Activated naive CD4-positive, alpha-beta T cell (primary cell): ENCODE measurements around the gene INPP5D.
"Not testable (repeated sequence)": the region's sequence is repeated elsewhere in the genome, so short reads cannot be mapped to it uniquely, and the experiment has no call there.

Experiments
- DNase-seq, 4 experiments: peaks; one replicate each; lab custom pipeline; 2025; lab: John Stamatoyannopoulos, UW

INPP5D gene

DNA sequence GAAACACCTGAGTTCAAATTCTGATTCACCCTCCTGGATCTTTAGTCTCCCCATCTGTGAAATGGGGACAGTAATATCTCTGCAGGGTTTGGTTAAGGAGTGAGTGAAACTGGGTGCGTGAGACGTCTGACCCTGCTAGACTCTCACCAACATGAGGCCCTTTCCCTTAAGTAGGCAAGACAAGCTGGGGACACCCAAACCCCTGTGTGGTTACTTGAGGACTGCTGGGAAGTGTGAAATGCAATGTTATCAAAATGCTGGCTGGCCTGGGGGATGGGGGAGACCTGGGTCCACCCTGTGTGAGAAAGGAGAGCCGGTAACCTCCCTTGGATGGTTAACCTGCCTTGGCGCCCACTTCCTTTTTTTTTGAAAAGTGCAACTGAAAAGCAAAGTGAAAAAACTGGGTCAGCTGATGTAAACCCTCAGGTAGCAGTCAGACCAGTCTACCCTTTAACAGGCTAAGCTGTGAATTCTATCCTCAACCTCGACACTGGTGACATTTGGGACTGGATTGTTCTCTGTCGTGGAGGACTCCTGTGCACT, 82.3 kb downstream of the INPP5D start:
- DNase-seq: no peak

DNA sequence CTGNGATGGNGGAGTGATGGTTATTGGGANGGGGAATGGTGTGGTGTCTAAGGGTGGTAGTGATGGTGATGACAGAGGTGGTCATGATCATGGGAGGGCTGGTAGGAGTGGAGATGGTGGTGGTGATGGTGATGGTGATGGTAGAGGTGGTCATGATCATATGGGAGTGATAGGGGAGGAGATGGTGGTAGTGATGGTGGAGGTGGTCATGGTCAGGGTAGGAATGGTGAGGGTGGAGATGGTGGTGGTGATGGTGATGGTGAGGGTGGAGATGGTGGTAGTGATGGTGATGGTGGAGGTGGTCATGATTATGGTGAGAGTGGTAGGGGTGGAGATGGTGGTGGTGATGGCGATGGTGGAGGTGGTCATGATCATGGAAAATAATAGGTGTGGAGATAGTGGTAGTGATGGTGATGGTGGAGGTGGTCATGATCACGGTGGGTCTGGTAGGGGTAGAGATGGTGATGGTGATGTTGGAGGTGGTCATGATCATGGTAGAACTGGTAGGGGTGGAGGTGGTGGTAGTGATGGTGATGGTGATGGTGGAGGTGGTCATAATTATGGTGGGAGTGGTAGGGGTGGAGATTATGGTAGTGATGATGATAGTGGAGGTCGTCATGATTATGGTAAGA, 83.7 kb downstream of the INPP5D start:
- DNase-seq: no peak

DNA sequence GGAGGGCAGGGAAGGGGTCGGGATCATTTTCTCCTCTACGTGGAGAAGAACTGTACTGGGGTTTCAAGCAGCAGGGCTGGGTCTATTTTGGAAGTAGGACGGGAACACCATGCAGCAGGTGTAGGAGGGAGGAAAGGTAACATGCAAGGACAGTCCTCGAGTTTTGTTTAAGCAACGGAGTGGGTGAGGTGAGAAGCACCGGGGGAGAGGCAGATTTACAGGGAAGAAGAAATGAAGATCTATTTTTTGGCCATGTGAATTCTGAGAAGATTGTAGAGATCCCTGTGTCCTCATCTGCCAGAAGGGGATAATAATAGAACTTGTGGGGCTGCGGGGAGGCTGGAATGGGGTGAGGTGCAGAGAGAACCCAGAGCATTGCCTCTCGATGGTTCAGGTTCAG, 85.6 kb downstream of the INPP5D start:
- DNase-seq: no peak

DNA sequence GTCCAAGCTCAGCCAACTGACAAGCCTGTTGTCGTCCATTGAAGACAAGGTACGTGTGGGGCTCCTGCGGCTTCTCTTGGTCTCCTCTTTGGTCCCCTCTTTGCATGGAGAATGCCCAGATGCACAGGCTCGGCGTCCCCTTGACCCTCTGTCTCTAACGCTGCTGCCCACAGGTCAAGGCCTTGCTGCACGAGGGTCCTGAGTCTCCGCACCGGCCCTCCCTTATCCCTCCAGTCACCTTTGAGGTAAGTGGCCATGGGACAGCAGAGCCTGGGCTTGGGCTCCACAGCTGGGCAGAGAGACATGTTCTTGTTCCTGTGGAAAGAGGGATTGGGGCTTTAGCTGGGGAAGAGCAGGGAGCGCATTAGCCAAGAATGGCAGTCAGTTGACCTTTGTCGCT, 86.1 kb downstream of the INPP5D start:
- no peak for DNase-seq

DNA sequence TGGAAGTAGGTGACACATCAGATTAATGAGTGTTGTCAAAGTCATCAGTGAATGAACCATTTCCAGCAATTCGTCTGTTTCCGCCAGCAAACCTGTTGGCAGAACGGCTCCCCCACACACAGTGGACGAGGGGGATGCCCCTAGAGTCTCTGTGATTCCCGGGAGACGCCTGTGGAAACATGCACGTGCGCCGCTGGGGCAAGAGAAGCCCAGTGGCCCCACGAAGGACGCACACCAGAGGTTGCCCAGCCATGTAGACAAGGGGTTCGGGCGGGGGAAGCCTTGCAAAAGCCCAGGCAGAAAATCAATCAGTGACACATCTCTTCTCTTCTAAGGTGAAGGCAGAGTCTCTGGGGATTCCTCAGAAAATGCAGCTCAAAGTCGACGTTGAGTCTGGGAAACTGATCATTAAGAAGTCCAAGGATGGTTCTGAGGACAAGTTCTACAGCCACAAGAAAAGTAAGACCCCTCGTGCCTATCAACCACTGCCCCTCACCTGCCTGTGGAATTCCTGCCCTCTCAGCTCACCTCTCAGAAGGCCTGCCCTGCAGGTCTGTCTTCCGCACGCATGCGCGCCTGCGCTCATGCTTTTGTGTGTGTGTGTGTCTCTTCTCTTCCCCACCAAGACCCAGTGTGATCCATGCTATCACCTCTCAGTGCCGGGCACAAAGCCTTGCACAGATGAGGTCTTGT, 87.1 kb downstream of the INPP5D start:
- no peak for DNase-seq

DNA sequence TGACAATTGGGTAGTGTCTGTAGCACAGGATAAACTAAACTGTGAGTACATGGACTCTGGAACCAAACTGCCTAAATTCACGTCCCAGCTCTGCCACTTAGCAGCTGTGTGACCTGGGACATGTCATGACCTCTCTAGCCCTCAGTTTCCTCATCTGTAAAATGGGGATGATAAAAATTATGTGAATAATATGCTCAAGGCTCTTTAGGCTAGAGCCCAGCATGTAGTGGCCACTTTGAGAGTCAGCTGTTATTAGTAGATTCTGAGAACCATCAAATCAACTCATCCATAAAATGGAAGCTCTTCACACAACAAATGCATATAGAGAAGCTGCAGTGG, 87.7 kb downstream of the INPP5D start:
- DNase-seq: no peak

DNA sequence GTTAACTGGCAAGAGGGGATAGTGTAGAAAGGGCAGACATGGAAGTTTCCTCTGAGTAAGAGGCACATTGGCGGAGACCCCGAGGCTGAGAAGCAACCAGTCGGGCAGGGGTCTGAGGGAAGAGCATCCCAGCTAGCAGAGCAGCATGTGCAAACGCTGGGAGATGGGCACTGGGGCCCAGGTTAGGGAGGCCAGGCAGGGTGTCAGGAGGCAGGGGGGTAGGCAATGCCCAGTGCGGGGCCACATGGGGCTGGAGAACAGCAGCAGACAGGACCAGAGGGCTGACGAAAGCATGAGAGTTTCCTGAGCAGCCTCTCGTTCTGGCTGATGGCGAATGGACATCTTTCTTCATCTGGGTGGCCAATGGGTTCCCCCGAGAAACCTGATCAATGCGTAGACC, 88.2 kb downstream of the INPP5D start:
- no peak for DNase-seq

DNA sequence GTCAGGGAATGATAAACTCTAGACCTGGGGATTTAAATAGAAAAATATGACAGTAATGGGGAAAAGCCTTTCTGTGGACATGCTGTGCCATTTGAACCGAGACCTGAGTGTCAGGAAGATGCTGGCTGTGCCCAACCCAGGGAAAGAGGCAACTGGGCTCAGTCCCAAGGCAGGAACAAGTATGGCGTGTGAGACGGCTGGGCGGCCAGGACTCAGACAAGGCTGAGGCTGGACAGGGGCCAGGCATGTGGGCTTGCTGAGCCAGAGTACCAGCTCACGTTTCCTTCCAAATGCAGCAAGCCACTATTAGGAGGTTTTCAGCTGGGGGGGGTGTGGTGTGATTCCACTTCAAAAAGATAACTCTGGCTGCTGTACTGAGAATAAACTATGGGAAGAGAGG, 92.4 kb downstream of the INPP5D start:
- no peak for DNase-seq

DNA sequence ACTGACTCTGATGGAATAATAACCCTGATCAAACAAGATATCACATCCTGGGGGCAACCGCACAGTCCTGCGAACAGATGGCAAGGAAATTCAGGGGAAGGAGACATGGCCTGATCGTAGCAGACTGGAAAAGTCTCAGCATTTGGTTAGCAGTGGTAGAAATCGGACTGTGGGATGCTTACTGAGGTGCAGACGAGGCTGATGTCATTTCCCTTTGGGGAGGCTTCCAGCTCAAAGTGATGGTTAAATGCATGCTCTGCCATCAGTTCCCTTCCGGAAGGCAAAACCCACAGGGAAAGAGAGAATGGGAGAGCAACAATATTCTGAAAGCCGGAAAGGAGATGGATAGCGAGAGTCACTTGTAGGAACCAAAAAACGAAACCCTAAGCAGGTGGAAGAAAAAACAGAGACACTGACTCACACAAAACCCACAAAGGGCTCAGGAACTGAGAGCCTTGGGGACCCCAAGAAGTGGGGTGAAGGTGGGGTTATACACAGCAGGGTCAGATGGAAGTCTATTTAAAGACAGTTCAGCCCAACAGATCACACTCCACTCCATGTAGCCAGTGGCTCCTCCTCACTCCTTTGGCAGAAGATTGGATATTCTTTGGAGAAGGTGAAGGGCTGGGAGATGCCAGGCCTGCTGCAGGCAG, 93.1 kb downstream of the INPP5D start:
- no peak for DNase-seq

DNA sequence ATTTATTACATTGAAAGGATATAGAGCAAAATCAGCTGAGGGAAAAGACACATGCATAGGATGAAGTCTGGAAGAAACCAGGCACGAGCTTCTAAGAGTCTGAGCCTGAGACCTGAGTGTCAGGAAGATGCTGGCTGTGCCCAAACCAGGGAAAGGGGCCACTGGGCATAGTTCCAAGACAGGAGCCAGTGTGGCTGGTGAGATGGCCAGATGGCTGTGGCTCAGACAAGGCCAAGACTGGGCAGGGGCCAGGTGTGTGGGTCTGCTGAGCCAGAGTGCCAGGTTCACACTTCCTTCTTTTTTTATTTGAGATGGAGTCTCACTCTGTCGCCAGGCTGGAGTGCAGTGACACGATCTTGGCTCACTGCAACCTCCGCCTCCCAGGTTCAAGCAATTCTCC, 95.9 kb downstream of the INPP5D start:
- DNase-seq: no peak

DNA sequence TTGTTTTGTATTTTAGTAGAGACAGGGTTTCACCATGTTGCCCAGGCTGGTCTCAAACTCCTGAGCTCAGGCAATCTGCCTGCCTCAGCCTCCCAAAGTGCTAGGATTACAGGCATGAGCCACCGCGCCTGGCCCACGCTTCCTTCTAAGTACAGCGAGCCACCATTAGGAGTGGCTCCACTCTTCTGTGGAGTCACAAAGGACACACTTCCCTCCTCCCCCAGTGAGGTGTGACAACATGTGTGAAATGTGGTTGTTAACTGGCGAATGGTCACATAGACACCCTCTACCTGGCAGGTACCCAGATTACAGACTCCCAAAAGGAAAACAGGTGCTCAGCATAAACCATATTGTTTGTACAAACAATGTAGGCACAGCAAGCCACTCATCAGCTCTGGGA, 96.3 kb downstream of the INPP5D start:
- DNase-seq: not testable (repeated sequence)

DNA sequence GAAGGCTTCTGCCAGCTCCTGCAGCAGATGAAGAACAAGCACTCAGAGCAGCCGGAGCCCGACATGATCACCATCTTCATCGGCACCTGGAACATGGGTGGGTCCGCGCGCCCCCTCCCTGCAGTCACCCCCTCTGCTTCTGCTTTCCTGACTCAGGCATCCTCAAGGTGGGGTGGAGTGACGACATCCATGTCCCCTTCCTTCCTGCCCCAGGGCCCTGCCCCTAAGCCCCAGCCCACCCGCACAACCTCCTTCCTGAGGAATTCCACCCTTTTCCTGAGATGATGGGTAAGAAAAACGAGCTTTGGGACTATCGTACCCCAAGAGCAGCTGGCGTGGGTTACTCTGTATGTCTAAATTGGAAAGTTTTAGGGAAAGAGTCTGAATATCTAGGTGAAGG, 101.6 kb downstream of the INPP5D start:
- DNase-seq: no peak

DNA sequence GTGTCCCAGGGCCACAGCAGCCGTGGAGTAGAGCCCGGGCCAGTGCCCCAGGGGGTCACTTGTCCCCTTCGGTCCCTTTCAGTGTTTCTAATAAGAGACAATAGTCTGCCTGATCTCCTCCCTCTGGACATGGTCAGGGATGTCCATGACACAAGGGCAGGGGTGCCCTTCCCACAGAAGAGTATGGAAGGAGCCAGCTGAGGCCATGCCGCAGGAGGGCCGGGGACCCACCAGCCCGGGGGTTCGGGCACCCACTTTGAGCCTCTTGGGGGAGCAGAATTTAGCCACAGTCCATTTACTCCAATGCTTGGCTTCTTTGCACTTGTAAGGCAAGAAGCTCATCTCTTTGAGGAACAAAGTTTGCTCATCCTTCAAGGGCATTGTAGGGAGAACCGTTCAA, 102.6 kb downstream of the INPP5D start:
- no peak for DNase-seq

DNA sequence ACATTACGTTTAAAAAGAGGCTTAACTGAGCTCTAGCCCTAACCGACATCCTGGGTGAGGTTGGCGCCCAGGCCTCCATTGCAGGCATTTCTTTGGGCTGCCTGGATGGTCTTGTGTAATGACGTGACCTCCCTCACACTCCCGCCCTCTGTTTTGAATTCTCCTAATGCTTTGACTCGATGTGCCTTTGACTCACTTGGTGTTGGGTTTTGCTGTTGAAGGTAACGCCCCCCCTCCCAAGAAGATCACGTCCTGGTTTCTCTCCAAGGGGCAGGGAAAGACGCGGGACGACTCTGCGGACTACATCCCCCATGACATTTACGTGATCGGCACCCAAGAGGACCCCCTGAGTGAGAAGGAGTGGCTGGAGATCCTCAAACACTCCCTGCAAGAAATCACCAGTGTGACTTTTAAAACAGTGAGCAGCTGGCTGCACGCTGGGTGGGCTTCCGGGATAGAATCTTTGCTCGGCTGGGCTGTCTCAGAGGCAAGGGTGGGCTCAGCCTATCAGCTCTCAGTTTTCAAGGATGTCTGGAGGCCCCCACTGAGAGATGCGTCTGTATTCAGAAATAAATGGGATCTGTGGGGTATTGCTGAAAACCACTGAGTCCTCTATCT, 103.5 kb downstream of the INPP5D start:
- DNase-seq: no peak

DNA sequence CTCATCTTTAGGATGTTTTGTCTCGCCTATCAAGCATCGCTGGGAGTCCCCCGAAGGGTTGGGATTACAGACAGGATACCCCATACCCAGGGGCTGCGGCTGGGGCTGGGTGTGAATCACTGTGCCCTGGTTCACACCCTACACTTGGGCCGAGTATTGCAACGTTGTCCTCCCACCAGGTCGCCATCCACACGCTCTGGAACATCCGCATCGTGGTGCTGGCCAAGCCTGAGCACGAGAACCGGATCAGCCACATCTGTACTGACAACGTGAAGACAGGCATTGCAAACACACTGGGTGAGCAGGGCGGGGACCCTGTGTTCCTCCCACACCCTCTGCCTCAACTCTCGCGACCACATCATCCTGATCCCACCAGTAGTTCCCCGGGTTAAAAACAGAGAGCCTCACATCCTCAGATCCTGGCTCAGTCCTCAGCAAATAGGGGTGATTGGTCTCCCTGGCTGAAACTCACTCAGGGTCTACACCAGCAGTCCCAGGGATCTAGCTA, 104.0 kb downstream of the INPP5D start:
- DNase-seq: no peak

DNA sequence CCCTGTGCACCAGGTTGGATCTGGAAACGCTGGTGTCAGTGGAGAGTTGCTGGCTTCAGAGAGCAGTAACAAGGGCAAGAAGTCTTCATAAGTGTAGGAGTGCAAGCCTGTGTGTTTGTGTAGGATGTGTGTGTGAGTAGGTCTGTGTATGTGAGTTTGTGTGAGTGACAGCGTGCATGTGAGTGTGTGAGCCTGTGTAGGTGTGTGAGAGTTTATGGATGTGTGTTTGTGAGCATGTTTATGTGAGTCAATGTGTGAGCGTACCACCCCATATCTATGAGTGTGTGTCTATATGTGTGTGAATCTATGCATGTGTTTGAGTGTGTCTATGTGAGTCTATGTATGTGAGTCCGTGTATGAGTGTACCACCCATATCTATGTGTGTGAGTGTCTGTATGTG, 104.8 kb downstream of the INPP5D start:
- DNase-seq: no peak

DNA sequence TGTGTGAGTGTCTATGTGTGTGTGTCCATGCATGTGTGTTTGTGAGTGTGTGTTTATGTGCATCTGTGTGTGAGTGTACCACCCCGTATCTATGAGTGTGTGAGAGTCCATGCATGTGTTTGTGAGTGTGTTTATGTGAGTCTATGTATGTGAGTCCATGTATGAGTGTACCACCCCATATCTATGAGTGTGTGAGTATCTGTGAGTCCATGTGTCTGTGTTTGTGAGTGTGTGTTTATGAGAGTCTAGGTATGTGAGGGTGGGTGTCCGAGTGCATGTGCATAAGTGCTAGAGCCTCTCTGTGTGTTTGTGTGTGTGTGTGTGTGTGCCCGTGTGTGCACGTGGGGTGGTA, 105.4 kb downstream of the INPP5D start:
- DNase-seq: no peak

DNA sequence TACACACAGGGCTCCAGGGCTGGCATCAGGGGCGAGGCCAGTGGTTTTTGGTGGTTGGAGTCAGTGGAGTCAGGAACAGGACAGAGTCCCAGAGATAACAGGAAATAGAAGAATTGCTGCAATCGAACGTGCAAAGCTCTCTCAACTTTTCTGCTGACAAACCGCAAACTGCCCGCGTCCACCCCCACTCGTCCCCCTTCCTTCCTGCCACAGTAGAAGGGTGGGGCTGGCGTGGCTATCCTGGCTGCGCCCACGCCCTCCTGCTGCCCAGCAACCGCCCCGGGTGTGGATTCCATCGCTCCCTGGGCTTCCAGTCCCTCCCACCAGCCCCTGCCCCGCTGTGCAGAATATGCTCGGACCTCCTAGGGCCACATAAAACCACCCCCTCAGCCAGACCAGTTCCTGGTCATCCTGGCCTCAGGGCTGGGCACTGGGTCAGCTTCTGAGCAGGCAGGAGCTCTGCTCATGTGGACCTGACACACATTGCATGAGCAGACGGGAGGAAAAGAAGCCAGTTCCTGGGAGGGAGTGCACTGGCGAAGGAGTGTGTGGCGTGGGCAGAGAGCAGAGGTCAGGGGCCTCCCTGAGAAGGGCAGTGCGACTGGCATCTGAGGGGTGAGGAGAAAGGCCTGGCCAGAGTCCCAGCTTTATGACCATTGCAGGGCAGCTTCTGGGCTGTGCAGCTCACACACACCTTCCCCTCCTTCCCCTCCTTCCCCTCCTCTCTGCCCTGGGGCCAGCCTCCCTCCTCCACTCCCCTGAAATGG, 105.9 kb downstream of the INPP5D start:
- DNase-seq: no peak

DNA sequence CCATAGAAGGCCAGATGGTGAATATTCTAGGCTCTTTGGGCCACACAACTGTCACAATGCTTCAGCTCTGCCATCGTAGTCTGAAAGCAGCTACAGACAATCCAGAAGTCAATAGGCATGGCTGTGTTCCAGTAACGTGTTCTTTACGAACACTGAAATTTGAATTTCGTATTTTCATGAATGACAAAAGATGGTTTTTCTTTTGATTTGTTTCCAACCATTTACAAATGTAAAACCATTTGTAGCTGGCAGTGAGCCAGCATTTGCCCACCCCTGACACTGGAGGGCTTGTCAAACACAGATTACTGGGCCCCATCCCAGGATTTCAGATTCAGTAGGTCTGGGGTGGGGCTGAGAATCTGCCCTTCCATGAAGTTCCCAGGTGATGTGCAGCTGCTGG, 108.3 kb downstream of the INPP5D start:
- DNase-seq: no peak

DNA sequence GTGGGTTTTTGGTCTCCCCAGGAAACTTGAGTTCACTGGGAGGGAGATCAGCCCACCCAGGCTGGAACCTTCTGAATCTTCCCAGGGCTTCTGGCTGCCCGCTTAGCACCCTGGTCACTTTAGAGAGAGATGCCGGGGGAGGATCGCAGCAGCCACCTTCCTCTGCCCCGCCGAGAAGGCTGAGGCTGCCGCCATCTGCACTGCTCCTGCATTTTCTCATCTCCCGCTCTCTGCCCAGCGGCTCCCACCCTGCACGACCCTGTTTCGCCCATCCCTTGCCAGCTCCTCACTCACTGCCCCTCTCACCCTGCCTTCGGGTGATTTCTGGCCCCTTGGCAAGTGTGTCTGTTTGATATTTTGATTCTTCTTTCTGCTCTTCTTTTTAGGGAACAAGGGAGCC, 108.8 kb downstream of the INPP5D start:
- DNase-seq: no peak

DNA sequence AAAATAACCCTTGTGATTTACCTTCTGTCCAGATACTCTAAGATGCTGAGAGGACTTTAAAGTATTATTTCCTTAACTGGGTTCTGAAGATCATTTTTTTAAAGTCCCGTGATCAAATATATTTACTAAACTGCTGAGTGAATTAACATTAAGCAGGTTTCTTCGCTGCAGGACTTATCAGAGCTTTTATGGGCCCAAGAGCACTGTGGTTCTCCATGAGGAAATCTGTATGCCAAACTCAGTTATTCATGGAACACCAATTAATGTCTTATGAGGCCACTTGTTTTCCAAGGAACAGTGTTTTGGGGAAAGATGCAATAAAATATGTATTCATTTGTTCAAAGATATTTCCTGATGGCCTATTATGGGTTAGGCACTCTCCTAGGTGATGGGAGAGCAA, 111.2 kb downstream of the INPP5D start:
- DNase-seq: no peak

DNA sequence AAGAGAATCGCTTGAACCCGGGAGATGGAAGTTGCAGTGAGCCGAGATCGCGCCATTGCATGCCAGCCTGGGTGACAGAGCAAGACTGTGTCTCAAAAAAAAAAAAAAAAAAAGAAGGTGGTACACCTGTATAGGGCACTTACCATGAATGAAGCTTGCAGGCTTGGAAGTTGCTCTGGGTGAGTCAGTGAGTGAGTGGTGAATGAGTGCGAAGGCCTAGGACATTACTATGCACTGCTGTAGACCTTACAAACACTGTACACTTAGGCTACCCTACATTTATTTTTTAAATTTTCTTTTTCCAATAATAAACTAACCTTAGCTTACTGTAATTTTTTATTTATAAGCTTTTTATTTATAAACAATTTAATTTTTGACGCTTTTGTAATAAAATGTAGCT, 113.0 kb downstream of the INPP5D start:
- DNase-seq: no peak
